VCaP (cell line): ENCODE results near the gene ATP5PF.
"Not testable (repeated sequence)": the region's sequence is repeated elsewhere in the genome, so short reads cannot be mapped to it uniquely, and the experiment has no call there.

Experiments
- H3K27ac ChIP-seq: fragments of 450-650 bp; 2 replicates; pipeline ENCODE4 v1.5.1; 2017
- CTCF ChIP-seq: fragments of 450-650 bp; conservative IDR thresholded peaks from 2 replicates; pipeline ENCODE4 v1.5.1; 2017; ENCODE audit warnings: mild to moderate bottlenecking, moderate library complexity

ATP5PF gene

GRCh38 chr21:25717491-25718147 is 17.1 kb downstream of the ATP5PF start:
- no peak overlapping the region for H3K27ac ChIP-seq
- no peak for TF ChIP-seq CTCF

GRCh38 chr21:25714066-25714465 is 20.6 kb downstream of the ATP5PF start:
- not testable (repeated sequence) for H3K27ac ChIP-seq

GRCh38 chr21:25710550-25710949 is 24.2 kb downstream of the ATP5PF start:
- no peak overlapping the region for H3K27ac ChIP-seq
- no peak for TF ChIP-seq CTCF

- no peak overlapping the region for H3K27ac ChIP-seq
- TF ChIP-seq CTCF, result no peak
Measured at GRCh38 chr21:25709684-25710265, 24.9 kb downstream of the ATP5PF start.

- H3K27ac ChIP-seq, result no peak overlapping the region
- peak; percentile 96 for TF ChIP-seq CTCF
Measured at GRCh38 chr21:25708467-25709065, 26.1 kb downstream of the ATP5PF start.

GRCh38 chr21:25701529-25701928 is 33.2 kb downstream of the ATP5PF start:
- H3K27ac ChIP-seq, result no peak overlapping the region
- no peak for TF ChIP-seq CTCF

GRCh38 chr21:25700741-25701140 is 34.0 kb downstream of the ATP5PF start:
- no peak overlapping the region for H3K27ac ChIP-seq
- no peak for TF ChIP-seq CTCF

GRCh38 chr21:25695461-25695860 is 39.2 kb downstream of the ATP5PF start:
- not testable (repeated sequence) for H3K27ac ChIP-seq
